GM12891 (cell line): Measurements from ENCODE around the gene COL26A1.

Experiments used
- DNase-seq: peaks from one replicate; pipeline ENCODE4 v3.0.0; 2011; ENCODE audit warnings: low spot score; ENCODE audit not compliant: insufficient read length
- FAIRE-seq: peaks from 2 replicates; lab custom pipeline; 2011; peaks lifted over from hg19 to GRCh38; lab: Jason Lieb, UNC
- PAX5 ChIP-seq: IDR thresholded peaks from 2 replicates; pipeline ENCODE4 v1.6.1; 2011; ENCODE audit warnings: low read length, moderate library complexity, mild to moderate bottlenecking; ENCODE audit not compliant: insufficient read depth, severe bottlenecking
- POLR2A ChIP-seq: IDR thresholded peaks from 2 replicates; pipeline ENCODE4 v1.6.1; 2011; ENCODE audit warnings: low read depth, low read length, control low read depth
- POLR2AphosphoS5 ChIP-seq: IDR thresholded peaks from 2 replicates; pipeline ENCODE4 v1.6.1; 2011; ENCODE audit warnings: low read depth, low read length, control low read depth
- POU2F2 ChIP-seq: IDR thresholded peaks from 2 replicates; pipeline ENCODE4 v1.6.1; 2011; ENCODE audit warnings: low read depth, mild to moderate bottlenecking, control low read depth, low read length, moderate library complexity
- SPI1 ChIP-seq: IDR thresholded peaks from 2 replicates; pipeline ENCODE4 v1.6.1; 2011; ENCODE audit warnings: low read depth, low read length, control low read depth
- TAF1 ChIP-seq: IDR thresholded peaks from 2 replicates; pipeline ENCODE4 v1.6.1; 2011; ENCODE audit warnings: low read depth, low read length, control low read depth

COL26A1 gene

DNA sequence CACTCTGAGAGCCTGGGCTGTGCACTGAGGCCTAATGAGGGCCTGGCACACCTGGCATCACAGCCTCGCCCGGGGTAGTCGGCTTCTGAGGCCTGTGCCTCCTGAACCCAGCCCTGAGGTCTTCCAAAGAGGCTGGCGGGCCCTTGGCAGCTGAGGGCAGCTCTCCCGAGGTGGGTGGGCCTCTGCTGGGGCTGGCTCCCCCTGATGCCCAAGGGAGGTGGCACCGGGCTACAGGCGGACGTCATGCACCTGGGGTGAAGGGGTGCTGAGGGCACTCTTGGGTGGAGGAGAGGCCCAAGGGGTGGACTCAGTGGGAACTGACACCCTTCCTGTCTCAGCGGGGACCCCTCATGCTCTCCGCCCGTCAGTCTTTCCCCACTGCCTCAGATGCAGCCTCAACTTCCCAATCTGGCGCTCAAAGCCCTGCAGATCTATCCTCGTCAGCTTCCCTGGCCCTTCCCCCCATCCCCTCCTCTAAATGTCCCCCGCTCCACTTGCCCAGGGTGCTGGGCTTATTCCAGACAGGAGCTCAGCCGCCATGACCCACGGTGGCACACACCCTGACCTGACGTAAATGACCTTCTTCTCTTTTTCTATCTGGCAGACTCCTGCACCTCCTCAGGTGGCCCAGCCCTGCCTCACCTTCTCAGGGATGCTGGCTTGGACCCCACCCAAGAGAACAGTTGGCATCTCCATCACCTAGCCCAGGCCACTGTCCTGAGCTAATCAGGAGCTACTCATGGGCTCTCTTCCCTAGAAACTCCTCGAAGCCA is 228.2 kb downstream of the COL26A1 start:
- TF ChIP-seq TAF1: no peak
- TF ChIP-seq POU2F2: no peak
- TF ChIP-seq PAX5: no peak
- no peak for TF ChIP-seq POLR2A
- no peak for DNase-seq
- FAIRE-seq: no peak

GRCh38 chr7:101591504-101591903 is 228.8 kb downstream of the COL26A1 start:
- FAIRE-seq (no peak), DNase-seq (no peak)
- no peak for TF ChIP-seq POLR2AphosphoS5
- no peak for TF ChIP-seq PAX5
- no peak for TF ChIP-seq SPI1
- no peak for TF ChIP-seq POU2F2
- no peak for TF ChIP-seq POLR2A
- no peak for TF ChIP-seq TAF1

DNA sequence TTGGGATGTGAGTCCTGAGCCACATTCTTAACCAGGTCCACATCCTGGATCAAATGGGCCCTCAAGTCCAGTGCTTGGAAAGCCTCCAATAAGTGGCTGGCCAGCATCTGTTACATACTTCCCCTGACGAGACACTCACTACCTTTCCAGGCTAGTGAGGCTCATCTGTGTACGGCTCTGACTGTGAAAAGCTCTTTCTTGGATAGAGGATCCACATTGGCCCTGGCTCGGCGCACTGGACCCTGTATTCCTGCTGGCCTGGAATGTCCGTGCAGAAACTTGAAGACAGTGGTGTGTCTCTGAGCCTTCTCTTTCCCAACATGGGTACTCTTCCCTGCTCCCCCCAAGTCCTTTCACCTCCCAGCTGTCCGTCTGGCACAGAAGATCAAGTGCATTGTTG is 230.9 kb downstream of the COL26A1 start:
- FAIRE-seq (no peak), DNase-seq (no peak)
- no peak for TF ChIP-seq POU2F2
- no peak for TF ChIP-seq POLR2A
- TF ChIP-seq PAX5: no peak
- no peak for TF ChIP-seq POLR2AphosphoS5
- TF ChIP-seq TAF1: no peak
- no peak for TF ChIP-seq SPI1

DNA sequence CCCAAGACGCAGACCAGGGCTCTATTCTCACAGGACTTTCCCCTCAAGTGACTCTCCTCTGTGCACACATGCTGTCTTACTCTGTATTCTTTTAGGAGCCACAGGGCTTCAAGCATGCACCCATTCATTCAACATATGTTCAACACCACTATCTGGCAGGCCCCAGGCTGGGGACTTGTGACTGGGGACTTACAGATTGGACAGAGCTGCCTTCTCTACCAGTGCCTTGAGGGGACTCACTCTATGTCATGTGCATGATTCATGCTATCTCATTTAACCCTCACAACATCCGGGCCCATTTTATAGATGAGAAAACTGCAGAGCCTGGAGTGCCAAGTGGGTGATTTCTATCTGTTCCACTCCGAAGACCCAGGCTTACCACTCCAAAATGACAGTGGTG is 232.1 kb downstream of the COL26A1 start:
- TF ChIP-seq PAX5: no peak
- no peak for TF ChIP-seq TAF1
- no peak for TF ChIP-seq POLR2AphosphoS5
- no peak for DNase-seq

DNA sequence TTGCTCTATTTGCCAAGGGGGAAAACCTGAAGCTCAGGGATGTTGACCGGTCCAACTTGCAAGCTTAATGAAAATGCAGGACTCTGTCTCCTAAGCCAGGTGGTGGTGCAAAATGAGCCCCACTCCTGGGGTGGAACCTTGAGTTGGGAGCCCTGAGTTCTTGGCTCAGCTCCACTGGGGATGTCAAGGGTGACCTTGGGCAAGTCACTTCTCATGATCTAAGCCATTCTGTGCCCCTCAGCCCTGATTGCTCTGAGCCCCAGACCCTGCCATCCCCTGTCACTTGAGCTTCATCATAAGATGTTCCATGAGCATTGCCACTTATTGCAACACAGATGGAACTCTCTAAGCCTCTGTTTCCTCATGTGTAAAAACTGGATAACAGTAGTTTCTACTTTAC is 232.6 kb downstream of the COL26A1 start:
- DNase-seq (no peak), FAIRE-seq (no peak)
- TF ChIP-seq POLR2A (no peak), POU2F2 (no peak), TAF1 (no peak), POLR2AphosphoS5 (no peak), SPI1 (no peak), PAX5 (no peak)

More for the DNA sequence above, 232.1 kb downstream of the COL26A1 start:
- no peak for FAIRE-seq

GRCh38 chr7:101595766-101596537 is 233.3 kb downstream of the COL26A1 start:
- FAIRE-seq: no peak
- no peak for TF ChIP-seq POU2F2
- DNase-seq: no peak

DNA sequence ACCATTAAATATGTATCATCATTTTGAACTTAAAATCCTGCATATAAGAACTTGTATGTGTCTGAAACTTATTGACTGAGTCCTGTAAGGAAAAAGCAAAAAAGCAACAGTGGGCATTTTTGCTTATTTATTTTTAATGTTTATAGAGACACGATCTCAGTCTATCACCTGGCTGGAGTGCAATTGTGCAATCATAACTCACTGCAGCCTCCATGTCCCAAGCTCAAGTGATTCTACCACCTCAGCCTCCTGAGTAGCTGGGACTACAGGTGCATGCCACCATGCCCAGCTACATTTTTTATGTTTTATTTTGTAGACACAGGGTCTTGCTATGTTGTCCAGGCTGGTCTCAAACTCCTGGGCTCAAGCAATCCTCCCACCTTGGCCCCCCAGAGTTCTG is 234.2 kb downstream of the COL26A1 start:
- DNase-seq (no peak), FAIRE-seq (no peak)
- no peak for TF ChIP-seq SPI1
- TF ChIP-seq TAF1: no peak
- no peak for TF ChIP-seq POLR2AphosphoS5
- no peak for TF ChIP-seq PAX5
- no peak for TF ChIP-seq POU2F2
- no peak for TF ChIP-seq POLR2A

- DNase-seq (no peak), FAIRE-seq (no peak)
- TF ChIP-seq SPI1 (no peak), POLR2A (no peak)
Measured at GRCh38 chr7:101597941-101598340, 235.3 kb downstream of the COL26A1 start.

DNA sequence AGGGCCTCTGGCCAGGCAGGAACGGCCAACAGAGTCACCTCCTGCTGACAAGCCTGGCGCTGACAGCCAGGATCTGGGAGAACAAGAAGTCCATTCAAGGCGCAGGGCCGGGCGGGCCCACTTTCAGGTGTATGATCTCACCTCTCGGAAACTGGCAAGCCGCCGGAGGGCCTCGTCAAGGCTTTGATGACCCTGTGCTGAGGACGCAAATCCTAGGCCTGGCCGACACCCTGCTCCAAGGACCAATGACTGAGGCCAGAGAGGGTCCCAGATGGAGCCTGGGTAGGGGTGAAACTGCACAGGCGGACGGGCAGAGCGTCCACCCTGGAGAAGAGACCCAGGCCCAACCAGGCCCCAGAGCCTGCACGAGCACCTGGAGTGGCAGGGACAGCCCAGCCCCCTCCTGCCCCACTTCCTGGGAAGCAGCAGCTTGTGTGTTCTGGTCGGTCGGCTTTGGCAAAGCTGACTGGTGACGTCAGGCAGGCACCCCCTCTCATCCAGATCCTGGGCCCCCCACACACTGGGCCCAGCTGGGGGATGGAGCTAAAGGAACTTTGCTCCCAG is 235.8 kb downstream of the COL26A1 start:
- TF ChIP-seq POLR2AphosphoS5: no peak
- TF ChIP-seq POLR2A: no peak
- TF ChIP-seq TAF1: no peak
- no peak for TF ChIP-seq PAX5
- no peak for TF ChIP-seq SPI1
- no peak for TF ChIP-seq POU2F2
- DNase-seq (no peak), FAIRE-seq (no peak)

DNA sequence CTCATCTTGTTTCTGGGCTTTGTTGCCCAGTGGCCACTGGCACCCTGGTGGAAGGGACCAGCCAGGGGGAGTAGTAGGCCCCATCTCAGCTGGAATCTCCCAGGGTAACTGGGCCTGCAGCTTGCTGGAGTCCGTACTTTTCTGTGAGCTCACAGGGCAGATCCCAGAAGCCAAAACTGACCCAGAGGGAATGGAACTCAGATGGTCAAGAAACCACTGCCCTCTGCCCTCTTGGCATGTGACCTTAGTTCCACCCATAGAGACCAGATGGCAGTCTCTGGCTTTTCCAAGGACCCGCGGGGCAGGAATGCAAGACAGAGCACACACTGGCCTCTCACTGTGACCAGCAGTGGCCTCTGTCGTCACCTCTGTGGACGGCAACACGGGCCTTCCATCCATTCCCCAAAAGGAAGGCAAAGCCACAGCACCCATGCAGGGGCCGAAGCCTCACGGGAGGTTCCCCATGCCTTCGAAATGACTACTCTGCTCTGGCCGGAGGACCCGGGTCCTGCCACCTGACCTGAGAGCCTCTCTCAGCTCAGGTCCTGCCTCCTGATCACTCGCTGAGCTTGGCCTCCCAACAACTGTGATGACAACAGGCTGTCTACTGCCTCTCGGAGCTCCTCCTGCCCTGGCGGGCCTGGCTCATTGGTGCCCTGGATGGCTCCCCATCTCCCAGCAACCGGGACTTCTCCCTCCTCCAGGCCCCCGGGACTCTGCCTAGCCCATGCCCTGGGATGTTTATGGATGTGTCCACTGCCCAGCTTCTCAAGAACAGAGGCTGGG is 236.5 kb downstream of the COL26A1 start:
- FAIRE-seq: no peak
- TF ChIP-seq POLR2A (no peak), PAX5 (no peak), POU2F2 (no peak), TAF1 (no peak), SPI1 (no peak), POLR2AphosphoS5 (no peak)
- DNase-seq: no peak
